Pancreas (tissue), 10 donors: Measurements from ENCODE around the gene NACC2. TPM values are rescaled to one million over a fixed set of nuclear protein-coding genes. Genes with fewer than 3 reads are reported as not detected.
"Not testable (repeated sequence)": the region's sequence is repeated elsewhere in the genome, so short reads cannot be mapped to it uniquely, and the experiment has no call there.

Source experiments
- ATAC-seq, 4 donors: fragments of 200-7000 bp; cut with Tn5 transposase; one replicate each; pipeline versions ENCODE4 v1.8.0 to v1.9.1; 2020; ENCODE audit warnings: mild to moderate bottlenecking in 4 of 4, moderate library complexity in 4 of 4
- DNase-seq, 6 donors: peaks; one replicate each; pipeline ENCODE4 v3.0.0-alpha.2; 2020
- FAIRE-seq: peaks from 2 replicates; lab custom pipeline; 2012; peaks lifted over from hg19 to GRCh38; lab: Jason Lieb, UNC
- H3K27ac ChIP-seq, 4 donors: fragments of 200-600 bp; sonication (generic); 1 replicate in 3 of 4; 2 replicates in 1 of 4; pipeline versions ENCODE4 v1.5.0 to v1.8.0; 2020
- H3K27me3 ChIP-seq, 4 donors: fragments of 200-600 bp; one replicate each; pipeline ENCODE4 v1.8.0; 2021
- H3K36me3 ChIP-seq, 3 donors: fragments of 200-600 bp; sonication (generic) in 1 of 3; one replicate each; pipeline versions ENCODE4 v1.5.0 to v1.8.0; 2020 to 2021
- H3K4me1 ChIP-seq, 3 donors: fragments of 200-600 bp; one replicate each; pipeline ENCODE4 v1.8.0; 2021
- H3K4me3 ChIP-seq, 4 donors: fragments of 200-600 bp; sonication (generic) in 2 of 4; one replicate each; pipeline versions ENCODE4 v1.5.0 to v1.8.0; 2020 to 2021
- H3K9me3 ChIP-seq, 4 donors: fragments of 200-600 bp; one replicate each; pipeline ENCODE4 v1.8.0; 2021
- CTCF ChIP-seq, 4 donors: fragments of 200-600 bp; sonication (generic) in 3 of 4; IDR thresholded peaks; one replicate each; pipeline versions ENCODE4 v1.5.0 to v1.8.0; 2021; ENCODE audit warnings: antibody characterized with exemption in 4 of 4
- WGBS, 2 donors: extraction: QIAGEN DNeasy Blood & Tissue Kit; methylation state at CpG; one replicate each; pipeline ENCODE4 v1.1.7; 2013; 5-methylcytosine and 5-hydroxymethylcytosine counted together
- intact Hi-C, 3 donors: fragments of 100-400 bp; cut with DNase I; formaldehyde crosslinking; loops; one replicate each; pipeline versions ENCODE4 v1.11.1 to v1.14.2; 2022
- polyA plus RNA-seq, 2 donors: library from polyadenylated mRNA; stranded (reverse); fragments of 200-250 nt; gene quantifications; one replicate each; pipeline ENCODE4 v1.2.3, GENCODE V29; 2013
- total RNA-seq, 6 donors: library from RNA; stranded (reverse); fragmentation: NEBNext Ultra II Directional in 4 of 6; extraction: Animal tissue kit (Norgen Biotek cat#: 25700) in 4 of 6; gene quantifications; one replicate each; pipeline versions ENCODE4 v1.2.1 to v1.2.4, GENCODE V29; 2021 to 2023
- donor health status: healthy with polysubstance abuse.
- donor health status: DM: no; HTN: no; CAD: no; lungs with moderate emphysema.
- donor health status: DM: no; HTN: no; CAD: no.
- donor health status: control.
- donor health status: control.
- donor health status: Bipolar disorder and iron deficiency.
- donor health status: DM: yes; HTN: yes; CAD: no.
- donor health status: DM: no; HTN: no; CAD: no.
- donor health status: DM: no; HTN: no; CAD: no.
- donor health status: DM: yes; HTN: yes; CAD: no.

NACC2 gene
- total and polyA plus RNA-seq, 8 donors, result 4.3 to 12.4 (median 8.2) TPM

- Histone ChIP-seq H3K36me3 (no peaks in the 10 kb centered on the region), H3K27ac (no peak overlapping the region), H3K4me3 (no peak overlapping the region), H3K4me1 (peaks cover 0 to 2% (median 0%) of the 10 kb centered on the region in 3 donors), H3K9me3 (no peaks in the 10 kb centered on the region), H3K27me3 (no peaks in the 10 kb centered on the region)
- ATAC-seq (no peak), FAIRE-seq (no peak), DNase-seq (no peak)
- 60 to 72% methylated on average over 7 of the region's 7 CpGs for WGBS, 2 donors
- TF ChIP-seq CTCF (IDR thresholded peaks at IDR 0.05), result no peak
- intact Hi-C loops, result loop anchor here in 2 of 3 donors (2.0 to 5.0 kb wide), 2 partner anchors 154 kb away; no protein-coding TSS in a partner anchor
These were observed 126.5 kb downstream of the NACC2 start for GRCh38 chr9:135968601-135969000.

- Histone ChIP-seq H3K36me3 (no peaks in the 10 kb centered on the region), H3K4me1 (peaks cover 0 to 2% (median 0%) of the 10 kb centered on the region in 3 donors), H3K27me3 (no peaks in the 10 kb centered on the region), H3K27ac (no peak overlapping the region), H3K9me3 (no peaks in the 10 kb centered on the region), H3K4me3 (no peak overlapping the region)
- FAIRE-seq (no peak), ATAC-seq (no peak), DNase-seq (no peak)
- no peak for TF ChIP-seq CTCF (IDR thresholded peaks at IDR 0.05)
- 37 to 44% methylated on average over 5 of the region's 5 CpGs for WGBS, 2 donors
- intact Hi-C loops, result loop anchor here in 2 of 3 donors (2.0 to 5.0 kb wide), 2 partner anchors 154 to 155 kb away; no protein-coding TSS in a partner anchor
These were observed 127.0 kb downstream of the NACC2 start for GRCh38 chr9:135968083-135968476.

GRCh38 chr9:135966916-135967260 lies 128.2 kb downstream of the NACC2 start:
- FAIRE-seq, DNase-seq, H3K9me3 ChIP-seq, ATAC-seq, H3K4me1 ChIP-seq, H3K4me3 ChIP-seq, H3K36me3 ChIP-seq, H3K27me3 ChIP-seq: not testable (repeated sequence)
- intact Hi-C loops, result loop anchor here in 1 of 3 donors (5.0 kb wide), 1 partner anchor 155 kb away; no protein-coding TSS in a partner anchor
- 43 to 49% methylated on average over 13 to 15 of the region's 16 CpGs for WGBS, 2 donors
- H3K27ac ChIP-seq, result peak overlapping the region in 1 of 4 donors; percentile 48

GRCh38 chr9:135965124-135965756 lies 129.8 kb downstream of the NACC2 start:
- Histone ChIP-seq H3K36me3 (no peaks in the 10 kb centered on the region), H3K4me3 (no peak overlapping the region), H3K9me3 (no peaks in the 10 kb centered on the region), H3K27ac (no peak overlapping the region), H3K4me1 (peaks cover 0 to 2% (median 0%) of the 10 kb centered on the region in 3 donors), H3K27me3 (no peaks in the 10 kb centered on the region)
- TF ChIP-seq CTCF (IDR thresholded peaks at IDR 0.05), result no peak
- WGBS, 2 donors, result 73 to 74% methylated on average over 11 of the region's 11 CpGs
- no peak for ATAC-seq
- FAIRE-seq, result no peak
- peak in 1 of 6 donors; percentile 58 for DNase-seq
- intact Hi-C loops, result loop anchor here in 1 of 3 donors (5.0 kb wide), 1 partner anchor 157 kb away; no protein-coding TSS in a partner anchor

GRCh38 chr9:135963938-135964337 lies 131.2 kb downstream of the NACC2 start:
- H3K27me3 ChIP-seq, result no peaks in the 10 kb centered on the region
- H3K4me1 ChIP-seq, result peaks cover 0 to 11% (median 0%) of the 10 kb centered on the region in 3 donors
- WGBS, 2 donors, result 28 to 36% methylated on average over 10 of the region's 10 CpGs
- no peaks in the 10 kb centered on the region for H3K36me3 ChIP-seq
- no peak overlapping the region for H3K27ac ChIP-seq
- peak in 1 of 4 donors; percentile 16 for ATAC-seq
- H3K4me3 ChIP-seq, result no peak overlapping the region
- DNase-seq, result peak in 4 of 6 donors; percentile 32 to 66 (median 48)
- TF ChIP-seq CTCF (IDR thresholded peaks at IDR 0.05), result no peak
- no peaks in the 10 kb centered on the region for H3K9me3 ChIP-seq
- FAIRE-seq, result no peak
- intact Hi-C loops, result no loop called here
